PC-3 (cell line): Measurements from ENCODE around the gene AFF1. TPM values are rescaled to one million over a fixed set of nuclear protein-coding genes. Genes with fewer than 3 reads are reported as not detected.
A peak's percentile ranks its signal among the peaks of the same experiment; 100 is the strongest.

Experiments used
- ATAC-seq: fragments of 200-7000 bp; cut with Tn5 transposase; 2 replicates; pipeline ENCODE4 v1.9.1; 2020; ENCODE audit warnings: mild to moderate bottlenecking, moderate library complexity
- BruUV-seq: library from RNA; stranded (reverse); fragments of 400-500 nt; replicated peaks from 2 replicates; lab custom pipeline; 2021; lab: Mats Ljungman, UMichigan
- CTCF ChIA-PET: fragments of 300-600 bp; sonication (Branson Sonifier 250); formaldehyde crosslinking; loops from one replicate; lab custom pipeline; 2022; ENCODE audit warnings: antibody characterized with exemption; lab: Charles Lee
- POLR2A ChIA-PET: fragments of 300-600 bp; sonication (Branson Sonifier 250); formaldehyde crosslinking; loops from one replicate; lab custom pipeline; 2022; ENCODE audit warnings: antibody characterized with exemption; ENCODE audit not compliant: unreplicated experiment; lab: Charles Lee
- DNase-seq: peaks from one replicate; pipeline ENCODE4 v3.0.0-alpha.2; 2015
- H2AFZ ChIP-seq: fragments of 300-600 bp; sonication (generic); 2 replicates; pipeline ENCODE4 v1.6.0; 2016; ENCODE audit warnings: antibody characterized with exemption, low read length
- H3F3A ChIP-seq: fragments of 300-600 bp; sonication (generic); one replicate; pipeline ENCODE4 v1.6.0; 2017; ENCODE audit warnings: antibody characterized with exemption, low read length, control low read depth, mild to moderate bottlenecking; ENCODE audit not compliant: unreplicated experiment
- H3K27ac ChIP-seq: fragments of 300-600 bp; sonication (generic); 2 replicates; pipeline ENCODE4 v1.5.1; 2016; ENCODE audit warnings: mild to moderate bottlenecking, low read length
- H3K27me3 ChIP-seq: fragments of 300-600 bp; sonication (generic); 2 replicates; pipeline ENCODE4 v1.6.1; 2016; ENCODE audit warnings: low read length, mixed read lengths
- H3K36me3 ChIP-seq: fragments of 300-600 bp; sonication (generic); 2 replicates; pipeline ENCODE4 v1.6.1; 2016; ENCODE audit warnings: low read depth, mixed run types, low read length, mixed read lengths
- H3K4me1 ChIP-seq: fragments of 300-600 bp; sonication (generic); 2 replicates; pipeline ENCODE4 v1.5.1; 2016; ENCODE audit warnings: low read length; ENCODE audit not compliant: insufficient read depth
- H3K4me2 ChIP-seq: fragments of 300-600 bp; sonication (generic); 2 replicates; pipeline ENCODE4 v1.6.0; 2016; ENCODE audit warnings: low read length
- H3K4me3 ChIP-seq: fragments of 300-600 bp; sonication (generic); 2 replicates; pipeline ENCODE4 v1.5.1; 2016; ENCODE audit warnings: mild to moderate bottlenecking, low read length, mixed read lengths
- H3K79me2 ChIP-seq: fragments of 300-600 bp; sonication (generic); 2 replicates; pipeline ENCODE4 v1.6.1; 2017; ENCODE audit warnings: low read length, mixed read lengths
- H3K9ac ChIP-seq: fragments of 300-600 bp; sonication (generic); 2 replicates; pipeline ENCODE4 v1.6.0; 2016; ENCODE audit warnings: mild to moderate bottlenecking, low read length
- H3K9me2 ChIP-seq: fragments of 300-600 bp; sonication (generic); replicated peaks from 2 replicates; pipeline ENCODE4 v1.6.1; 2016; ENCODE audit warnings: mixed run types, low read length, mixed read lengths
- H3K9me3 ChIP-seq: fragments of 300-600 bp; sonication (generic); 2 replicates; pipeline ENCODE4 v1.6.1; 2016; ENCODE audit warnings: low read length, mixed read lengths
- H4K20me1 ChIP-seq: fragments of 300-600 bp; sonication (generic); 2 replicates; pipeline ENCODE4 v1.6.1; 2016; ENCODE audit warnings: low read length, mixed read lengths
- EZH2 ChIP-seq: fragments of 300-600 bp; sonication (generic); IDR thresholded peaks from one replicate; pipeline ENCODE4 v1.6.1; 2017; ENCODE audit warnings: antibody characterized with exemption, mild to moderate bottlenecking, low read length; ENCODE audit not compliant: unreplicated experiment
- EZH2phosphoT487 ChIP-seq: fragments of 300-600 bp; sonication (generic); IDR thresholded peaks from 2 replicates; pipeline ENCODE4 v1.6.1; 2018; ENCODE audit warnings: mild to moderate bottlenecking, antibody characterized with exemption, low read length, borderline replicate concordance
- intact Hi-C: fragments of 100-400 bp; cut with micrococcal nuclease; formaldehyde crosslinking; loops from 2 replicates; pipeline ENCODE4 v1.9.0; 2023
- total RNA-seq: library from RNA; depleted of rRNA; stranded (reverse); fragments of >200 nt; gene quantifications from 2 replicates; pipeline ENCODE4 v1.2.3, GENCODE V29; 2014
- TF ChIP-seq, protein P1 (sequence below): fragments of 300-600 bp; sonication (generic); conservative IDR thresholded peaks from 2 replicates; pipeline ENCODE4 v1.5.1; 2017; ENCODE audit warnings: antibody characterized with exemption, low read depth, mild to moderate bottlenecking, low read length

Gene AFF1
- total RNA-seq, 1 experiment from 2014 or later = 8.1 TPM

DNA sequence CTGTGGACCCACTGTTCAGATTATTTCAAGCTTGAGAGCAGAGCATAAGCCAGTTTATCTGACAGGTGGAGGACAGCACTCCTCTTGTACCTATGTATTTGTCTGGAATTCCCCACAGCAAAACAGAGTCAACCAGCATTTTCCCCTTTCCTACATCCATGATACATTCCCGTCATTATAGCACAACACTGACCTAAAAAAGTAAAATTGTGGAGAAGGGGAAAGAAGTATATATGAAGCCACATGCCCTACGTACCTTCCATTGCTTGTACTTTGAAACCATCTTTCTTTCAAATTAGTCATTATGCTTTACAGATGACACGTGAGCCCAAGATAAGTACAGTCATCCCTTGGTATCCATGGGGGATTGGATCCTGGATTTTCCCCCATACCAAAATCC lies 212.3 kb downstream of the AFF1 start:
- H3F3A ChIP-seq = no peaks in the 10 kb centered on the region
- H3K9me3 ChIP-seq = no peaks in the 10 kb centered on the region
- no peaks in the 10 kb centered on the region for H3K79me2 ChIP-seq
- CTCF ChIA-PET = no interaction called here
- no peaks in the 10 kb centered on the region for H3K27me3 ChIP-seq
- ATAC-seq (no peak), DNase-seq (no peak)
- H3K36me3 ChIP-seq = no peaks in the 10 kb centered on the region
- H3K9me2 ChIP-seq = no peaks in the 10 kb centered on the region
- no peak overlapping the region for H3K4me3 ChIP-seq
- no peak overlapping the region for H2AFZ ChIP-seq
- no peak overlapping the region for H3K9ac ChIP-seq
- intact Hi-C loops = no loop called here
- no peak overlapping the region for H3K27ac ChIP-seq
- TF ChIP-seq, protein P1, sequence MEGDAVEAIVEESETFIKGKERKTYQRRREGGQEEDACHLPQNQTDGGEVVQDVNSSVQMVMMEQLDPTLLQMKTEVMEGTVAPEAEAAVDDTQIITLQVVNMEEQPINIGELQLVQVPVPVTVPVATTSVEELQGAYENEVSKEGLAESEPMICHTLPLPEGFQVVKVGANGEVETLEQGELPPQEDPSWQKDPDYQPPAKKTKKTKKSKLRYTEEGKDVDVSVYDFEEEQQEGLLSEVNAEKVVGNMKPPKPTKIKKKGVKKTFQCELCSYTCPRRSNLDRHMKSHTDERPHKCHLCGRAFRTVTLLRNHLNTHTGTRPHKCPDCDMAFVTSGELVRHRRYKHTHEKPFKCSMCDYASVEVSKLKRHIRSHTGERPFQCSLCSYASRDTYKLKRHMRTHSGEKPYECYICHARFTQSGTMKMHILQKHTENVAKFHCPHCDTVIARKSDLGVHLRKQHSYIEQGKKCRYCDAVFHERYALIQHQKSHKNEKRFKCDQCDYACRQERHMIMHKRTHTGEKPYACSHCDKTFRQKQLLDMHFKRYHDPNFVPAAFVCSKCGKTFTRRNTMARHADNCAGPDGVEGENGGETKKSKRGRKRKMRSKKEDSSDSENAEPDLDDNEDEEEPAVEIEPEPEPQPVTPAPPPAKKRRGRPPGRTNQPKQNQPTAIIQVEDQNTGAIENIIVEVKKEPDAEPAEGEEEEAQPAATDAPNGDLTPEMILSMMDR = no peak
- no peaks in the 10 kb centered on the region for H4K20me1 ChIP-seq
- no TSS peak for BruUV-seq
- H3K4me2 ChIP-seq = no peak overlapping the region
- POLR2A ChIA-PET = no interaction called here
- H3K4me1 ChIP-seq = no peaks in the 10 kb centered on the region; the same call in 1 of the 2 replicates

DNA sequence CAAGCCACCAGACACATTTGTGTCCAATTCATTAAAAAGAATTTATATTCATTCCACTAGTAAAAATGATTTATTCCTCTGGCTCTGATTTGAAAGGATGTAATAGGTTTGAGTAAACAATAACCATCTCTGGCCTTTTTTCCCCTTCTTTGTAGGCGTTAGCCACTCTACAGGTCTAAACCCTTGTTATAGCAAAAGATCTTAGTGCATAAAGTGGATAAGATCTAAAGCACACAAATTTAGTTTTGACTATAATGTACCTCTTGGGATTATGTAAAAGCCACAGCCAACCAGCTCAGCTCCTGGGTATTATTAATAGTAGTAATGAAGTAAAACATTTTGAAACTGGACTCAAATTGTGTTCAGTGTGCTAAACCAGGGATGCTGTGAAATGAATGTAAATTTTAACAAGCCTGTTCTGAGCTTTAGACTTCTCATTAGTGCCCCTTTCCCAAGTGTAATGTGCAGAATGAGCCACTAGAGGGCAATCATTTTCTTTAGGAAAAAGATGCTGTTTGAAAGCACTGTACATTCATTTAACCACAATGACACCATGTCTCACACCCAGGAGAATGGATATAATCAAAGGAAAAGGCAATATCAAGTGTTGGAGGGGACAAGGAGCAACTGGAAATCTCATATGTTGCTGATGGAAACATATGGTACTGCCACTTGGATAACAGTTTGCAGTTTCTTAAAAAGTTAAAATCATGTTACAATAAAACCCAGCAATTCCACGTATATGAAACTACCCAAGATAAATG lies 215.9 kb downstream of the AFF1 start:
- BruUV-seq = no TSS peak
- CTCF ChIA-PET = interaction anchor here (0.5 to 1.1 kb wide), 4 partner anchors 84 to 313 kb away, joined by 4 to 6 read pairs (median 4); no protein-coding TSS in a partner anchor

DNA sequence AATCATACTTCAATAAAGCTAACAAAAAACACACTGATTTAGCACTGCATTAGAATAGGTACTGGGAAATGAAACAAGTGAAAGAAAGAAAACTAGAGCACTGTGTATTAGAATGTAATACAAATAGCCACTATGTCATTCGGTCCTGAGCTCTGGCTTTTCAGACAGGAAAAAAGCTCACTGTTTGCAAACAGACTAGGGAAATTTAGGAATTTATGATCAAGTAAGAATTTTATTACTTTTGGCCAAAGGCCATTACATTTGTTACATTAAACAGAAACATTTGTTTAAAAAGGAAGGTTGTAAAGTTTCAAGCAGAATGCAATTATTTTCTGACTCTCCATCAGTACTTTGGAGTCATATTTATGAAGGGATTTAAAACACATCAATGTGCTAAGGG lies 216.9 kb downstream of the AFF1 start:
- DNase-seq (peak; percentile 51), ATAC-seq (peak; percentile 76)
- H2AFZ ChIP-seq = no peak overlapping the region
- CTCF ChIA-PET = interaction anchor here (1.1 kb wide), 1 partner anchor 83 kb away, joined by 6 read pairs; no protein-coding TSS in a partner anchor
- H3F3A ChIP-seq = no peaks in the 10 kb centered on the region
- H3K4me3 ChIP-seq = no peak overlapping the region
- no peaks in the 10 kb centered on the region; the same call in 1 of the 2 replicates for H3K4me1 ChIP-seq
- intact Hi-C loops = loop anchor here (1.0 to 10.0 kb wide), 4 partner anchors 71 to 313 kb away; partner anchors contain the start of gene KLHL8
- H3K9me3 ChIP-seq = no peaks in the 10 kb centered on the region
- H3K27me3 ChIP-seq = no peaks in the 10 kb centered on the region
- no peaks in the 10 kb centered on the region for H4K20me1 ChIP-seq
- BruUV-seq = no TSS peak
- H3K4me2 ChIP-seq = no peak overlapping the region
- H3K27ac ChIP-seq = no peak overlapping the region
- no peak overlapping the region for H3K9ac ChIP-seq
- POLR2A ChIA-PET = no interaction called here
- H3K79me2 ChIP-seq = no peaks in the 10 kb centered on the region
- H3K36me3 ChIP-seq = no peaks in the 10 kb centered on the region
- H3K9me2 ChIP-seq = no peaks in the 10 kb centered on the region
- TF ChIP-seq, protein P1 = no peak
- no peak for TF ChIP-seq EZH2phosphoT487
- no peak for TF ChIP-seq EZH2

More for the DNA sequence above, 215.9 kb downstream of the AFF1 start:
- no peaks in the 10 kb centered on the region; the same call in 1 of the 2 replicates for H3K4me1 ChIP-seq
- no peak overlapping the region for H3K4me3 ChIP-seq
- no peaks in the 10 kb centered on the region for H3K9me2 ChIP-seq
- H4K20me1 ChIP-seq = no peaks in the 10 kb centered on the region
- H3K9ac ChIP-seq = no peak overlapping the region
- ATAC-seq (peak; percentile 60), DNase-seq (peak; percentile 88)
- no peak overlapping the region for H3K27ac ChIP-seq
- intact Hi-C loops = loop anchor here (1.0 to 10.0 kb wide), 4 partner anchors 72 to 314 kb away; partner anchors contain the start of gene KLHL8
- H3K9me3 ChIP-seq = no peaks in the 10 kb centered on the region
- H3K27me3 ChIP-seq = no peaks in the 10 kb centered on the region
- TF ChIP-seq EZH2 (no peak), EZH2phosphoT487 (no peak)
- TF ChIP-seq, protein P1 = peak; percentile 88
- POLR2A ChIA-PET = interaction anchor here (0.5 to 0.6 kb wide), 3 partner anchors 20 to 789 kb away, joined by 3 to 4 read pairs (median 3); no protein-coding TSS in a partner anchor
- H3K79me2 ChIP-seq = no peaks in the 10 kb centered on the region
- H2AFZ ChIP-seq = no peak overlapping the region
- no peaks in the 10 kb centered on the region for H3K36me3 ChIP-seq
- no peaks in the 10 kb centered on the region for H3F3A ChIP-seq
- no peak overlapping the region for H3K4me2 ChIP-seq
